GM12873 (cell line): ENCODE results near the gene C16orf96.
A peak's percentile ranks its signal among the peaks of the same experiment; 100 is the strongest.

Source experiments
- TF ChIP-seq, protein P1 (sequence below): IDR thresholded peaks from 2 replicates; pipeline ENCODE4 v1.5.1; 2012; ENCODE audit warnings: low read depth, mild to moderate bottlenecking, moderate library complexity, low read length, control low read depth; ENCODE audit not compliant: insufficient read depth; ENCODE audit errors: missing control alignments

C16orf96 gene

GRCh38 chr16:4556112-4556511 is at the start of gene C16orf96:
TSS of gene C16orf96 (plus strand) at chr16:4556340. CDS start at chr16:4556490, 150 bp downstream.
- TF ChIP-seq, protein P1, sequence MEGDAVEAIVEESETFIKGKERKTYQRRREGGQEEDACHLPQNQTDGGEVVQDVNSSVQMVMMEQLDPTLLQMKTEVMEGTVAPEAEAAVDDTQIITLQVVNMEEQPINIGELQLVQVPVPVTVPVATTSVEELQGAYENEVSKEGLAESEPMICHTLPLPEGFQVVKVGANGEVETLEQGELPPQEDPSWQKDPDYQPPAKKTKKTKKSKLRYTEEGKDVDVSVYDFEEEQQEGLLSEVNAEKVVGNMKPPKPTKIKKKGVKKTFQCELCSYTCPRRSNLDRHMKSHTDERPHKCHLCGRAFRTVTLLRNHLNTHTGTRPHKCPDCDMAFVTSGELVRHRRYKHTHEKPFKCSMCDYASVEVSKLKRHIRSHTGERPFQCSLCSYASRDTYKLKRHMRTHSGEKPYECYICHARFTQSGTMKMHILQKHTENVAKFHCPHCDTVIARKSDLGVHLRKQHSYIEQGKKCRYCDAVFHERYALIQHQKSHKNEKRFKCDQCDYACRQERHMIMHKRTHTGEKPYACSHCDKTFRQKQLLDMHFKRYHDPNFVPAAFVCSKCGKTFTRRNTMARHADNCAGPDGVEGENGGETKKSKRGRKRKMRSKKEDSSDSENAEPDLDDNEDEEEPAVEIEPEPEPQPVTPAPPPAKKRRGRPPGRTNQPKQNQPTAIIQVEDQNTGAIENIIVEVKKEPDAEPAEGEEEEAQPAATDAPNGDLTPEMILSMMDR: no peak

GRCh38 chr16:4506450-4506849 is 49.7 kb upstream of the C16orf96 start:
- TF ChIP-seq, protein P1: peak; percentile 97

GRCh38 chr16:4507588-4508345 is 48.4 kb upstream of the C16orf96 start:
- TF ChIP-seq, protein P1: no peak

DNA sequence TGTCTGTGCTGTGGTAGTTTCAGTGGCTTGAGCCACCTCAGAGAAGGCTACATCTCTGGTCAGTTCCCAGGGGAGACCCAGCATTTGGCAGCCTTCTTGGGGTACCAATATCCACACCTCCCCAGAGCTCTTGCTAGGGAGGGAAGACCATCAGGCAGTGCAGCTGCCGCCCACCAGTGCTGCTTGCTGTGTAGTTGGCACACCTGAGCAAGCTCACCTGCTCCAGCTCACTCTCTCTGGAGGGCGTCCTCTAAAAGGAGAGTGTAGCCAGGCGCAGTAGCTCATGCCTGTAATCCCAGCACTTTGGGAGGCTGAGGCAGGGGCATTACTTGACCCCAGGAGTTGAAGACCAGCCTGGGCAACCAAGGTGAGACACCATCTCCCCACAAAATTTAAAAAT is 47.3 kb upstream of the C16orf96 start:
- TF ChIP-seq, protein P1: no peak

- TF ChIP-seq, protein P1: no peak
Measured at GRCh38 chr16:4509420-4509819, 46.7 kb upstream of the C16orf96 start.

DNA sequence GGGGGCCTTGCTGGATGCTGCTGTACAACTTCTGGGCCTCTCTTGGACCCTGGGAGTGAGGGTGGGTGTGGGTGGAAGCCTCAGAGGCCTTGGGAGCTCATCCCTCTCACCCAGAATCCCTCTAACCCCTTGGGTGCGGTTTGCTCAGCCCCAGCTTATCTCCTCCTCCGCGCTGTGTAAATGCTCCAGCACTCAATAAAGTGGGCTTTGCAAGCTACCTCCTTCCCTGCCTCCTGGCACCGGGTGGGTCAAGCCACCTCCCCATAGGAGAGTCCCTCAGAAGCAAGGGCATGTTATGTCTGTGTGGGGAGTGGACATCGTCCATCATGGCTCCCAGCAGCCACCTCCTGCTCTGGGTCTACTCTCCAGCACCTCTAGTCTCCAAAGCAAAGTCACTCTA is 46.0 kb upstream of the C16orf96 start:
- TF ChIP-seq, protein P1: no peak

GRCh38 chr16:4510747-4511426 is 45.3 kb upstream of the C16orf96 start:
- TF ChIP-seq, protein P1: no peak
